ENCODE data around the gene KCNT1. TPM values are rescaled to one million over a fixed set of nuclear protein-coding genes. Genes with fewer than 3 reads are reported as not detected.

The KCNT1 gene
- total and polyA plus RNA-seq, 2 experiments from 2014 or later: 0.27 TPM; not detected in 1

DNA sequence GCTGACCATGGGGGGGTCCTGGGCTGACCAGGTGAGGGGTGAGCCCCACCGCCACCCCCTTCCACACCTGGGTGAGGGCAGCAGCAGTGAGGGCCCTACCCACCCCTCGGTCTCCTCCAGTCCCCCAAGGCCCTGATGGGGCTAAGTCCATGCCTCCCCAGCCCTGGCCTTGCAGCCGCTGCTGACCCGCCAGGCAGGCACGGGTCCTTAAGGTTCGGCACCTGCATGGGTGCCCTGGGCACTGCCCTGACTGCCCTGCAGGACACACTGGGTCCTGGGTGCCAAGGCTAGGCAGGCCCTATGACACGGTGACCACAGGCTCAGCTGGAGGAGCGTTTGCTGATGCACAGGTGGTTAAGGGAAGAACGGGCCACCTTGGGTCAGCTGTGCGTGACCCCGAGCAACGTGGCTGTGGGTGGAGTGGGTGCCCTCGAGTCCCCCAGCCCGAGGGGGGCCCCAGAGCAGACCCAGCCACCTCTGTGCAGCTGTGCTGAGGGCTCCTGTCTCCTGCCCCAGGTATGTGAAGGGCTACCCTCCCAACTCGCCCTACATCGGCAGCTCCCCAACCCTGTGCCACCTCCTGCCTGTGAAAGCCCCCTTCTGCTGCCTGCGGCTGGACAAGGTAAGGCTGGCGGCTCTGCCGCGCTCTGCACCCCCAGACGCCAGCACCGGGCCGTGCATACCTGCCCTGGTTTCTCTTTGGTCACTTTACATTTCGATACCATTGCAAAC is 73.0 kb downstream of the KCNT1 start:
- no peaks in the 10 kb centered on the region for H3K9me2 ChIP-seq (replicated peaks; ENCODE audit: insufficient read depth)
- H3K4me2 ChIP-seq: no peak overlapping the region
- H3K27ac ChIP-seq: no peak overlapping the region
- H3K9me3 ChIP-seq (ENCODE audit: low read depth): no peaks in the 10 kb centered on the region
- no peak for DNase-seq (ENCODE audit: low spot score)
- 92% methylated on average over 22 of the region's 24 CpGs for WGBS (ENCODE audit: low lambda C conversion rate, missing lambda C conversion rate)
- H2AFZ ChIP-seq: no peak overlapping the region
- H3K4me1 ChIP-seq (ENCODE audit: insufficient read depth): no peaks in the 10 kb centered on the region
- H3K27me3 ChIP-seq: no peaks in the 10 kb centered on the region
- no peak overlapping the region for H3K4me3 ChIP-seq
- no peaks in the 10 kb centered on the region for H3K36me3 ChIP-seq (replicated peaks; ENCODE audit: insufficient read depth, low read depth)
- no peak for TF ChIP-seq CTCF (IDR thresholded peaks at IDR 0.05; ENCODE audit: poor library complexity)
- TF ChIP-seq EZH2phosphoT487 (IDR thresholded peaks at IDR 0.05; ENCODE audit: low read depth, severe bottlenecking, unreplicated experiment): no peak
- no peak for TF ChIP-seq EZH2 (IDR thresholded peaks at IDR 0.05; ENCODE audit: borderline replicate concordance)
- no peaks in the 10 kb centered on the region for H3K79me2 ChIP-seq
- H4K20me1 ChIP-seq (ENCODE audit: insufficient read depth, poor library complexity, severe bottlenecking): no peaks in the 10 kb centered on the region

DNA sequence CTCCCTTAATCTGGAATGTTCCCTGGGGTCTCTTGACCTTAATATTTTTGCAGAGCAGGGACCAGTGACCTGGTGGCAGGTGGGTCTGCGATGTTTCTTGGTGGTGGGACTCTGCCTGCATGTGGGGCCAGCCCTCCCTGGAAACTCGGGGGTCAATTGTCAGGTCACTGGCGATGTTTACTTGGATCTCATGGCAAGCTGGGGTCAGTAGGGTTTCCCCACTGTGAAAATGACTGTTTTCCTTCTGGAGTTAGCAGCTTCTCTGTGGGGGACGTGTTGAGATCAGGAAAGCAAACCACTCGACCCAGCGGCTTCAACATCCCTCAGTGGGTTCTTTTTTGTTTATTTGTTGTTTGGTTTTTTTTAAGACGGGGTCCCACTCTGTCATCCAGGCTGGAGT is 73.9 kb downstream of the KCNT1 start:
- Histone ChIP-seq H2AFZ (no peak overlapping the region), H3K27ac (no peak overlapping the region), H3K36me3 (replicated peaks; ENCODE audit: insufficient read depth, low read depth) (no peaks in the 10 kb centered on the region), H3K9me3 (ENCODE audit: low read depth) (no peaks in the 10 kb centered on the region), H4K20me1 (ENCODE audit: insufficient read depth, poor library complexity, severe bottlenecking) (no peaks in the 10 kb centered on the region), H3K4me2 (no peak overlapping the region), H3K79me2 (no peaks in the 10 kb centered on the region), H3K9me2 (replicated peaks; ENCODE audit: insufficient read depth) (no peaks in the 10 kb centered on the region), H3K27me3 (no peaks in the 10 kb centered on the region), H3K4me3 (no peak overlapping the region), H3K4me1 (ENCODE audit: insufficient read depth) (no peaks in the 10 kb centered on the region)
- WGBS (ENCODE audit: low lambda C conversion rate, missing lambda C conversion rate): 72% methylated on average over 7 of the region's 7 CpGs
- no peak for TF ChIP-seq EZH2phosphoT487 (IDR thresholded peaks at IDR 0.05; ENCODE audit: low read depth, severe bottlenecking, unreplicated experiment)
- no peak for TF ChIP-seq CTCF (IDR thresholded peaks at IDR 0.05; ENCODE audit: poor library complexity)
- no peak for TF ChIP-seq EZH2 (IDR thresholded peaks at IDR 0.05; ENCODE audit: borderline replicate concordance)
- no peak for DNase-seq (ENCODE audit: low spot score)

- no peaks in the 10 kb centered on the region for H3K9me2 ChIP-seq (replicated peaks; ENCODE audit: insufficient read depth)
- H3K9me3 ChIP-seq (ENCODE audit: low read depth): no peaks in the 10 kb centered on the region
- no peak overlapping the region for H3K4me3 ChIP-seq
- H2AFZ ChIP-seq: no peak overlapping the region
- no peaks in the 10 kb centered on the region for H3K79me2 ChIP-seq
- H4K20me1 ChIP-seq (ENCODE audit: insufficient read depth, poor library complexity, severe bottlenecking): no peaks in the 10 kb centered on the region
- 97% methylated on average over 15 of the region's 25 CpGs for WGBS (ENCODE audit: low lambda C conversion rate, missing lambda C conversion rate)
- no peaks in the 10 kb centered on the region for H3K4me1 ChIP-seq (ENCODE audit: insufficient read depth)
- TF ChIP-seq EZH2 (IDR thresholded peaks at IDR 0.05; ENCODE audit: borderline replicate concordance) (no peak), CTCF (IDR thresholded peaks at IDR 0.05; ENCODE audit: poor library complexity) (no peak)
- no peak overlapping the region for H3K27ac ChIP-seq
- no peak overlapping the region for H3K4me2 ChIP-seq
- H3K27me3 ChIP-seq: no peaks in the 10 kb centered on the region
- DNase-seq (ENCODE audit: low spot score): no peak
- H3K36me3 ChIP-seq (replicated peaks; ENCODE audit: insufficient read depth, low read depth): no peaks in the 10 kb centered on the region
Observed at GRCh38 chr9:135776893-135777622, 75.1 kb downstream of the KCNT1 start.

Measured in hepatocyte (in vitro differentiated cells).